GM12874 (cell line): ENCODE results near the gene WFDC6.

ENCODE experiments used
- CTCF ChIP-seq: IDR thresholded peaks from 2 replicates; pipeline ENCODE4 v1.5.1; 2011; ENCODE audit warnings: low read depth, mild to moderate bottlenecking, control low read depth, low read length, moderate library complexity; ENCODE audit not compliant: insufficient read depth

The WFDC6 gene

GRCh38 chr20:45509091-45509490 lies 30.2 kb downstream of the WFDC6 start:
- TF ChIP-seq CTCF, result no peak

GRCh38 chr20:45508068-45508886 lies 31.0 kb downstream of the WFDC6 start:
- no peak for TF ChIP-seq CTCF

- TF ChIP-seq CTCF, result no peak
These were observed 32.1 kb downstream of the WFDC6 start for GRCh38 chr20:45507011-45507820.

- no peak for TF ChIP-seq CTCF
These were observed 32.9 kb downstream of the WFDC6 start for GRCh38 chr20:45506398-45506797.

- no peak for TF ChIP-seq CTCF
These were observed 35.9 kb downstream of the WFDC6 start for GRCh38 chr20:45503403-45503802.

GRCh38 chr20:45502561-45502960 lies 36.7 kb downstream of the WFDC6 start:
- no peak for TF ChIP-seq CTCF

GRCh38 chr20:45501600-45501999 lies 37.7 kb downstream of the WFDC6 start:
- no peak for TF ChIP-seq CTCF
